ENCODE data around the gene TMEM252. TPM values are rescaled to one million over a fixed set of nuclear protein-coding genes. Genes with fewer than 3 reads are reported as not detected.

TMEM252 gene
- total RNA-seq, 1 donor: not detected

DNA sequence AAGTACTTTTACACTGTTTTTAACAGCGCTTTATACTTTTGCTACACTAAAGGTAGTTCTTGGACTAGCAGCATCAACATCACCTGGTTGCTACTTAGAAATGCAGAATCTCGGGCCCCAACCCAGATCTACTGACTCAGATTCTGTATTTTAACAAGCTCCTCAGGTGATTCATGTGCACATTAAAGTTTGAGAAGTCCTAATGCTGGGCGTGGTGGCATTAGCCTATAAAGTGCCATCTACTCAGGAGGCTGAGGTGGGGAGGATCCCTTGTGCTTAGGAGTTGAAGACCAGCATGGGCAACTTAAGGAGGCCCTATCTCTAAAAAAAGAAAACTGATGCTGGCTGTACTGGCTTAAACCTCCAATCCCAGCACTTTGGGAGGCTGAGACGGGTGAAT, 26.7 kb downstream of the TMEM252 start:
- DNase-seq (ENCODE audit: low read depth): no peak
- H3K4me3 ChIP-seq (ENCODE audit: low read depth, low read length): no peak overlapping the region
- TF ChIP-seq, protein P1, sequence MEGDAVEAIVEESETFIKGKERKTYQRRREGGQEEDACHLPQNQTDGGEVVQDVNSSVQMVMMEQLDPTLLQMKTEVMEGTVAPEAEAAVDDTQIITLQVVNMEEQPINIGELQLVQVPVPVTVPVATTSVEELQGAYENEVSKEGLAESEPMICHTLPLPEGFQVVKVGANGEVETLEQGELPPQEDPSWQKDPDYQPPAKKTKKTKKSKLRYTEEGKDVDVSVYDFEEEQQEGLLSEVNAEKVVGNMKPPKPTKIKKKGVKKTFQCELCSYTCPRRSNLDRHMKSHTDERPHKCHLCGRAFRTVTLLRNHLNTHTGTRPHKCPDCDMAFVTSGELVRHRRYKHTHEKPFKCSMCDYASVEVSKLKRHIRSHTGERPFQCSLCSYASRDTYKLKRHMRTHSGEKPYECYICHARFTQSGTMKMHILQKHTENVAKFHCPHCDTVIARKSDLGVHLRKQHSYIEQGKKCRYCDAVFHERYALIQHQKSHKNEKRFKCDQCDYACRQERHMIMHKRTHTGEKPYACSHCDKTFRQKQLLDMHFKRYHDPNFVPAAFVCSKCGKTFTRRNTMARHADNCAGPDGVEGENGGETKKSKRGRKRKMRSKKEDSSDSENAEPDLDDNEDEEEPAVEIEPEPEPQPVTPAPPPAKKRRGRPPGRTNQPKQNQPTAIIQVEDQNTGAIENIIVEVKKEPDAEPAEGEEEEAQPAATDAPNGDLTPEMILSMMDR (IDR thresholded peaks at IDR 0.05; ENCODE audit: insufficient read depth, low read length): no peak

DNA sequence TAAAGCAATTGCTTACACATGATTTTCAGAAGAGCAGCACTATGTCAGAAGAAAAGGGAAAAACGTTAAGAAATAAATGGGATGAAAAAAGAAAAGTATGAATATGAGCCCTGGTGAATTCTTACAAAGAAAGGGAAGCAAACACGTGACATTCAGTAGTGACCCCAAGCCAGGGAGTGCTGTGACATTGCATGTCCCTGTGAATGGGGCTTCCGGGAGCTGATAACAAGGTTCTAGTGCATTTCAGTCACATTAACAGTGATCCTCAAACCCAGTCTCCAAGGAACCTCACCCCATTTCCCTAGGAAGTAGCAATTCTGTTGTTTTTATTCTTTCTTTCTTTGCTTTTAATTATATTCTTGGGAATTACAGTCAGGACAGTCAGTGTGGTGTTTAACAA, 27.3 kb downstream of the TMEM252 start:
- H3K4me3 ChIP-seq (ENCODE audit: low read depth, low read length): no peak overlapping the region
- no peak for DNase-seq (ENCODE audit: low read depth)
- TF ChIP-seq, protein P1 (IDR thresholded peaks at IDR 0.05; ENCODE audit: insufficient read depth, low read length): no peak

DNA sequence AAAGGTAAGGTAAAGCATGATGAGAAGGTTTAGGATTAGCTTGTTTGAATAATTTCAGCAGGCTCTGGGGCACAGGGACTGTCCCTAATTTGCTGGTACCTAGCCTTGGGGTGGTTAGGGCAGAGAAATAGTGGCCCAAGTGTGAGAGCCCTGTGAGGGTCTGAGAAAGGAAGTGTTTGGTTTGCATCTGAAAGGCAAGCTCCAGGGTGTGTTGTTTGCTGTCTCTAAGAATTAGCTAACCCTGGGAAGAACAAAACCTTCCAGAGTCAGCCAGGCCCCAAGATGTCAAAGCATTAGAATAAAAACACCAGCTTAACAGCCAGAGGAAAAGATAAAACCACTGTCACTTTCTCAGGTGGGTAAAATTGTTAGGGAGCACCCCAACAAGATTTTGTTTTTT, 31.0 kb downstream of the TMEM252 start:
- no peak for DNase-seq (ENCODE audit: low read depth)
- H3K4me3 ChIP-seq (ENCODE audit: low read depth, low read length): no peak overlapping the region

DNA sequence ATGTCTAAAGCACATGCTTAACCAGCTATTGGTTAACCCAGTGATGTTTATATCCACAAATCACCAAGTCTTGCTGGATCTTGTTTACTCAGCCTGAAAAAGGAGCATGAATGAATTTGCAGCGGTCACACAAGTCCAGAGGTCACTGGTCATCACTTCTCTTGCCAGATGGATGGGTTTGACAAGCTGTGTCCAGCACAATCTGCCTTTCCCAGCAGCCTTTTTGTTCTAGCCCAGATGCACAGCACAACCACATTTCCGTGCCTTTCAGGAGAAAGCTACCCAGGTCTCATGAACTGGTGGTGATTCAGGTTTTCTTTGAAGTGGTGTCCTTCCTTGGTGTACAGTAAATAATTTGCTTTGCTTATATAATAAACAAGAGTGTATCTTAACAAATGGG, 32.1 kb downstream of the TMEM252 start:
- TF ChIP-seq, protein P1 (IDR thresholded peaks at IDR 0.05; ENCODE audit: insufficient read depth, low read length): no peak
- no peak overlapping the region for H3K4me3 ChIP-seq (ENCODE audit: low read depth, low read length)
- DNase-seq (ENCODE audit: low read depth): no peak

More for the DNA sequence above, 31.0 kb downstream of the TMEM252 start:
- TF ChIP-seq, protein P1 (IDR thresholded peaks at IDR 0.05; ENCODE audit: insufficient read depth, low read length): no peak

DNA sequence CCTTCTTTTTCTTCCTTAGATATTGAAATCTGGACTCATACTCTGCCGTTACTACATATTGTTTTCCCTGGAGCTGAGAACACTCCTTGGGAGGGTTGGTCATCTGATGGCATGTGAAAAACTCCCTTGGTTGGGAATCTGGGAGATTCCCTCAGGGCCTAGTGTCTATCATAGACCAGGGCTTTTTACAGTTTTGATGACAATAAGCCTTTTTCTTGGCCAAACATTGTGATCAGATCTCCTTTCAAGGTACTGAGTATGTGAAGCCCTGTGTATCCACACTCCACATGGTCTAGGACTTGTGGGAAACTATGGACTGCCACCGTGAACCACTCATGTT, 32.9 kb downstream of the TMEM252 start:
- H3K4me3 ChIP-seq (ENCODE audit: low read depth, low read length): no peak overlapping the region
- TF ChIP-seq, protein P1 (IDR thresholded peaks at IDR 0.05; ENCODE audit: insufficient read depth, low read length): no peak
- no peak for DNase-seq (ENCODE audit: low read depth)

DNA sequence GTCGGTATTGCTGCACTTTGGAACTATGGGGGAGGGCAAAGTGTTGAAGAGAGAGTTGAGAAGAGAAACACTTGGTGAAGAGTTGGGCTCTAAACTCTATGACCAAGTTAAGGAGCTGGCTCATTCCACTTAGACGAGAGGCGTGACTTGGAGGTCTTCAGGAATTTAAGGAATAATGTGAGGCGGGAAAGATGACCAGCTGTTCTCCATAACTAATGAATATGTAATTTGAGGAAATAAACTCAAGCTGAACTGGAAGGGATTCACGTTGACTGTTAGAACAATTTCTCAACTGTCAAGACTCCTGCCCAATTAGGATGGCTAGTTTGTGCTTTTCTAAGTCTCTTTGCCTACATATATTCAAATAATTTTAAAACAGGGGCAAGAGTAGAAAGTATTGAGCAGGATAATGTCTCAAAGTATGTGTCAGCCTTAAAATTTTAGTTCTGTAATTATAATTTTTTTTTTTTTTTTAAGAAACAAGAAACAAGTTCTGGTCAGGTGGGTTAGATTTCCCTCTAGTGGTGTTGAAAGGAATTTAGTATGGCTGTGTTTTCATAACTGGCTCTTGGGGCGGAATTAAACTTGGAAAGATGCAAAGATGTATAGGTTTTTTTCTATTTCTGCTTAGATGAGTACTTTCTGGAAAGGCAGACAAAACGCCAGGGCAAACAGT, 33.4 kb downstream of the TMEM252 start:
- H3K4me3 ChIP-seq (ENCODE audit: low read depth, low read length): no peak overlapping the region
- TF ChIP-seq, protein P1 (IDR thresholded peaks at IDR 0.05; ENCODE audit: insufficient read depth, low read length): peak; percentile 63
- DNase-seq (ENCODE audit: low read depth): peak; percentile 53

DNA sequence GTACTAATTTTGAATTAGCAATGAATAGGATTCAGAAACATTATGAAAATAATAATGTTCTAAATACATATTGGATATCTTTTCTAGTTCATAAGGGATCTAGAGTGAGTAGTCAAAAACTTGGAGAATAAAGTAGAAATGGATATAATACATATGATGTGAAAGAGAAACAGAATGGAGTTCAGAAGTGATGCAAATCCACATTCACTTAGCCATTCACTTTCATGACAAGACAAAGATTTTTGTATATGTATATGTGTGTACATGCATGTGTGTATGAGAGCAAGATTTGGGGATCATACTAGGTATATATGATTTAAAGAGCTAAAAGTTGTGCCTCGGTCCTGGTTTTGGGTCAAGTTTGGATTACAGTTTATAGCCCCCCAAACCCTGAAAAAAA, 34.1 kb downstream of the TMEM252 start:
- no peak for DNase-seq (ENCODE audit: low read depth)
- H3K4me3 ChIP-seq (ENCODE audit: low read depth, low read length): no peak overlapping the region
- TF ChIP-seq, protein P1 (IDR thresholded peaks at IDR 0.05; ENCODE audit: insufficient read depth, low read length): no peak

All from fibroblast of the aortic adventitia (primary cell).